WTC11 (cell line): ENCODE measurements around the gene PAMR1.

Experiments used
- AFF4 ChIP-seq: sonication (generic); formaldehyde crosslinking; IDR thresholded peaks from 2 replicates; pipeline ENCODE4 v1.8.1; 2023; ENCODE audit warnings: mild to moderate bottlenecking, missing genetic modification reagents, borderline replicate concordance
- CBFB ChIP-seq: sonication (generic); formaldehyde crosslinking; IDR thresholded peaks from 2 replicates; pipeline ENCODE4 v1.8.1; 2022; ENCODE audit warnings: mild to moderate bottlenecking, low read depth, missing genetic modification reagents
- OVOL2 ChIP-seq: fragments of 250-450 bp; sonication (Bioruptor Pico); IDR thresholded peaks from 2 replicates; pipeline ENCODE4 v1.9.0; 2021; ENCODE audit warnings: mild to moderate bottlenecking, borderline replicate concordance
- SP1 ChIP-seq: sonication (generic); formaldehyde crosslinking; conservative IDR thresholded peaks from 2 replicates; pipeline ENCODE4 v1.8.1; 2022; ENCODE audit warnings: missing genetic modification reagents
- ZBTB21 ChIP-seq: sonication (generic); formaldehyde crosslinking; IDR thresholded peaks from 2 replicates; pipeline ENCODE4 v1.8.1; 2023; ENCODE audit warnings: mild to moderate bottlenecking, missing genetic modification reagents, borderline replicate concordance
- ZNF219 ChIP-seq: sonication (generic); formaldehyde crosslinking; IDR thresholded peaks from 2 replicates; pipeline ENCODE4 v1.8.0; 2023; ENCODE audit warnings: missing genetic modification reagents, mild to moderate bottlenecking, borderline replicate concordance
- ZNF232 ChIP-seq: sonication (generic); formaldehyde crosslinking; IDR thresholded peaks from 2 replicates; pipeline ENCODE4 v1.8.0; 2022; ENCODE audit warnings: mild to moderate bottlenecking, missing genetic modification reagents
- TF ChIP-seq, protein P1 (sequence below): fragments of 200-600 bp; IDR thresholded peaks from 2 replicates; pipeline ENCODE4 v1.8.0; 2022; ENCODE audit warnings: antibody characterized with exemption
- TF ChIP-seq, protein P2 (sequence below): sonication (generic); formaldehyde crosslinking; IDR thresholded peaks from 2 replicates; pipeline ENCODE4 v1.8.1; 2022; ENCODE audit warnings: low read depth, missing genetic modification reagents, borderline replicate concordance
- TF ChIP-seq, protein P3 (sequence below): sonication (generic); formaldehyde crosslinking; IDR thresholded peaks from 2 replicates; pipeline ENCODE4 v1.8.0; 2022; ENCODE audit warnings: mild to moderate bottlenecking, missing genetic modification reagents

DNA sequence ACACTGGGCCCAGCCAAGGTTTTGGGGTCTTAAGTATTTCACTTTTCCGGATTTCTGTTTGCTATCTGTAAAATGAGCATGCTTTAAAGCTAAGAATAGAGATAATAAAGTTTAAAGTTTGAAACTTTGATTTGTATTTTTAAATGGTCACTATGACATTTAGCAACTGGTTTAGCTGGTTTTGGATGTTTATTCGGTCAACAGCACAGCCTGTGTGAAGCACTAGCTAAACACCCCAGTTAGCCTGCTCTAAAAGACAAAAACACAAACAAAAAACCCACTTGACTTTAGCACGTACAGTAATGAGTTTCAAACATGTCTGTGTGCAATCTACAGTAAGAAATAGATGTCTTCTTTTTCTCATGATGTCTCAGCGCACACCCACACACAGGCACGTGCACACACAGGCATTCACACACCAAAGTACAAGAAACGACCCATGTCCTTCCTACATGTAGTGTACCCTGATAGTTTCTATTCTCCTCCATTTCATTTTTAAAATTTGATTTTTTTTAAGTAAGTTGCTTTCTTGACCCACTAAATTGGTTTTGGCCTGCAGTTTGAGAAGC is 135.4 kb downstream of the PAMR1 start:
- TF ChIP-seq, protein P1, sequence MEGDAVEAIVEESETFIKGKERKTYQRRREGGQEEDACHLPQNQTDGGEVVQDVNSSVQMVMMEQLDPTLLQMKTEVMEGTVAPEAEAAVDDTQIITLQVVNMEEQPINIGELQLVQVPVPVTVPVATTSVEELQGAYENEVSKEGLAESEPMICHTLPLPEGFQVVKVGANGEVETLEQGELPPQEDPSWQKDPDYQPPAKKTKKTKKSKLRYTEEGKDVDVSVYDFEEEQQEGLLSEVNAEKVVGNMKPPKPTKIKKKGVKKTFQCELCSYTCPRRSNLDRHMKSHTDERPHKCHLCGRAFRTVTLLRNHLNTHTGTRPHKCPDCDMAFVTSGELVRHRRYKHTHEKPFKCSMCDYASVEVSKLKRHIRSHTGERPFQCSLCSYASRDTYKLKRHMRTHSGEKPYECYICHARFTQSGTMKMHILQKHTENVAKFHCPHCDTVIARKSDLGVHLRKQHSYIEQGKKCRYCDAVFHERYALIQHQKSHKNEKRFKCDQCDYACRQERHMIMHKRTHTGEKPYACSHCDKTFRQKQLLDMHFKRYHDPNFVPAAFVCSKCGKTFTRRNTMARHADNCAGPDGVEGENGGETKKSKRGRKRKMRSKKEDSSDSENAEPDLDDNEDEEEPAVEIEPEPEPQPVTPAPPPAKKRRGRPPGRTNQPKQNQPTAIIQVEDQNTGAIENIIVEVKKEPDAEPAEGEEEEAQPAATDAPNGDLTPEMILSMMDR = no peak
- no peak for TF ChIP-seq OVOL2
- TF ChIP-seq SP1 (CRISPR knock-in tag) = no peak
- no peak for TF ChIP-seq ZNF219 (CRISPR knock-in tag)
- TF ChIP-seq ZNF232 (CRISPR knock-in tag) = no peak
- no peak for TF ChIP-seq ZBTB21 (CRISPR knock-in tag)
- TF ChIP-seq AFF4 = no peak
- TF ChIP-seq, protein P2, sequence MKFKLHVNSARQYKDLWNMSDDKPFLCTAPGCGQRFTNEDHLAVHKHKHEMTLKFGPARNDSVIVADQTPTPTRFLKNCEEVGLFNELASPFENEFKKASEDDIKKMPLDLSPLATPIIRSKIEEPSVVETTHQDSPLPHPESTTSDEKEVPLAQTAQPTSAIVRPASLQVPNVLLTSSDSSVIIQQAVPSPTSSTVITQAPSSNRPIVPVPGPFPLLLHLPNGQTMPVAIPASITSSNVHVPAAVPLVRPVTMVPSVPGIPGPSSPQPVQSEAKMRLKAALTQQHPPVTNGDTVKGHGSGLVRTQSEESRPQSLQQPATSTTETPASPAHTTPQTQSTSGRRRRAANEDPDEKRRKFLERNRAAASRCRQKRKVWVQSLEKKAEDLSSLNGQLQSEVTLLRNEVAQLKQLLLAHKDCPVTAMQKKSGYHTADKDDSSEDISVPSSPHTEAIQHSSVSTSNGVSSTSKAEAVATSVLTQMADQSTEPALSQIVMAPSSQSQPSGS (CRISPR knock-in tag) = no peak
- no peak for TF ChIP-seq CBFB
- TF ChIP-seq, protein P3, sequence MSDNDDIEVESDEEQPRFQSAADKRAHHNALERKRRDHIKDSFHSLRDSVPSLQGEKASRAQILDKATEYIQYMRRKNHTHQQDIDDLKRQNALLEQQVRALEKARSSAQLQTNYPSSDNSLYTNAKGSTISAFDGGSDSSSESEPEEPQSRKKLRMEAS = no peak
